ENCODE measurements around the gene ELMOD2.

ELMOD2 gene

GRCh38 chr4:140557831-140558435, 34.0 kb downstream of the ELMOD2 start:
- TF ChIP-seq, protein P1, sequence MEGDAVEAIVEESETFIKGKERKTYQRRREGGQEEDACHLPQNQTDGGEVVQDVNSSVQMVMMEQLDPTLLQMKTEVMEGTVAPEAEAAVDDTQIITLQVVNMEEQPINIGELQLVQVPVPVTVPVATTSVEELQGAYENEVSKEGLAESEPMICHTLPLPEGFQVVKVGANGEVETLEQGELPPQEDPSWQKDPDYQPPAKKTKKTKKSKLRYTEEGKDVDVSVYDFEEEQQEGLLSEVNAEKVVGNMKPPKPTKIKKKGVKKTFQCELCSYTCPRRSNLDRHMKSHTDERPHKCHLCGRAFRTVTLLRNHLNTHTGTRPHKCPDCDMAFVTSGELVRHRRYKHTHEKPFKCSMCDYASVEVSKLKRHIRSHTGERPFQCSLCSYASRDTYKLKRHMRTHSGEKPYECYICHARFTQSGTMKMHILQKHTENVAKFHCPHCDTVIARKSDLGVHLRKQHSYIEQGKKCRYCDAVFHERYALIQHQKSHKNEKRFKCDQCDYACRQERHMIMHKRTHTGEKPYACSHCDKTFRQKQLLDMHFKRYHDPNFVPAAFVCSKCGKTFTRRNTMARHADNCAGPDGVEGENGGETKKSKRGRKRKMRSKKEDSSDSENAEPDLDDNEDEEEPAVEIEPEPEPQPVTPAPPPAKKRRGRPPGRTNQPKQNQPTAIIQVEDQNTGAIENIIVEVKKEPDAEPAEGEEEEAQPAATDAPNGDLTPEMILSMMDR (conservative IDR thresholded peaks at IDR 0.05; ENCODE audit: low read depth): no peak
- no peak for DNase-seq (ENCODE audit: low spot score)
- ChIA-PET POLR2A (ENCODE audit: low non-redundant PET) (no interaction called here), CTCF (interaction anchor here (1.0 kb wide), 1 partner anchor 197 kb away, joined by 3 read pairs; no protein-coding TSS in a partner anchor)
- no peak overlapping the region for H3K27ac ChIP-seq

- ChIA-PET POLR2A (ENCODE audit: low non-redundant PET) (no interaction called here), CTCF (interaction anchor here (0.5 kb wide), 1 partner anchor 76 kb away, joined by 3 read pairs; no protein-coding TSS in a partner anchor)
- no peak for DNase-seq (ENCODE audit: low spot score)
- no peak overlapping the region for H3K27ac ChIP-seq
- TF ChIP-seq, protein P1 (conservative IDR thresholded peaks at IDR 0.05; ENCODE audit: low read depth): no peak
Measured at GRCh38 chr4:140559696-140560095, 35.7 kb downstream of the ELMOD2 start.

GRCh38 chr4:140568507-140569306, 44.7 kb downstream of the ELMOD2 start, which contains the start of gene UCP1:
UCP1 (minus strand) TSS chr4:140568961; CDS start chr4:140568729, 232 bp downstream.
- no peak within 1 kb of the TSS for H3K27ac ChIP-seq
- TF ChIP-seq, protein P1 (conservative IDR thresholded peaks at IDR 0.05; ENCODE audit: low read depth): no peak
- DNase-seq (ENCODE audit: low spot score): no peak
- ChIA-PET CTCF (no interaction called here), POLR2A (ENCODE audit: low non-redundant PET) (no interaction called here)

DNA sequence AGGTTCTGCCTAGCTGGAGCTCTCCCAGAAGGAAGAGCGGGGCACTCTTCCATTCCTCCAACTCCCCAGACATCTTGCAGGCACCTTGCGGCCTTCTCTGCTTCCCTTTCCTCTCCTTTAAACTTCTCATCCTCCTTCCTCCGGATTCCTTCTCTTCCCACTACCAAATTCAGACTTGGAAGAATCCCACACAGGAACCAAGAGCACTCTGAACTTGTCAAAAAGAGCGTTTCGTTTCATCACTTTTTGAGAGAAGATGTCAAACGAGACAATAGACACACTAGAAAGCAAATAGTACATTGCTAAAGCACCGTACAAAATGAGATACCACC, 45.3 kb downstream of the ELMOD2 start:
- ChIA-PET CTCF (no interaction called here), POLR2A (ENCODE audit: low non-redundant PET) (no interaction called here)
- TF ChIP-seq, protein P1 (conservative IDR thresholded peaks at IDR 0.05; ENCODE audit: low read depth): no peak
- no peak overlapping the region for H3K27ac ChIP-seq
- no peak for DNase-seq (ENCODE audit: low spot score)

DNA sequence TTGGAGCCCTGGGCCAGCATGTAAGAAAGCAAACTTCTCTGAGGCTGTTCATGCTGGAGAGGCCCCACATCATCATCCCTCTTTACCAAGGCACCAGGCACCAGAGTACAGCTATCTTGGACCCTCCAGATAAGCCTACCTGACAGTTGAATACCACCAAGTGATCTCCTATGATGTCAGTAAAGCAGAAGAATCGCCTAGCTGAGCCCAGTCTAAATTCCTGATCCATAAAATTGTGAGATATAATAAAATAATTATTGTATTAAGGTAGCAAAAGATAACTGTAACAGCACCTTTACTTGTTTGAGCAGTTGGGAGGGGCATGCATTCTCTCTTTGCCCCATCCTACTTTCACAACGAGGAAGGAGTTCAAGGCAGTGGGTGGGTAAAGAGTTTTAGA, 47.7 kb downstream of the ELMOD2 start:
- TF ChIP-seq, protein P1 (conservative IDR thresholded peaks at IDR 0.05; ENCODE audit: low read depth): no peak
- no peak overlapping the region for H3K27ac ChIP-seq
- no peak for DNase-seq (ENCODE audit: low spot score)
- CTCF ChIA-PET: interaction anchor here (0.6 kb wide), 1 partner anchor 17 kb away, joined by 3 read pairs; no protein-coding TSS in a partner anchor
- POLR2A ChIA-PET (ENCODE audit: low non-redundant PET): no interaction called here

- ChIA-PET CTCF (interaction anchor here (0.5 kb wide), 1 partner anchor 16 kb away, joined by 4 read pairs; no protein-coding TSS in a partner anchor), POLR2A (ENCODE audit: low non-redundant PET) (interaction anchor here (0.6 kb wide), 1 partner anchor 275 kb away, joined by 4 read pairs; no protein-coding TSS in a partner anchor)
- H3K27ac ChIP-seq: no peak overlapping the region
- no peak for DNase-seq (ENCODE audit: low spot score)
- TF ChIP-seq, protein P1 (conservative IDR thresholded peaks at IDR 0.05; ENCODE audit: low read depth): no peak
Measured at GRCh38 chr4:140575489-140575888, 51.5 kb downstream of the ELMOD2 start.

All from RWPE1 (cell line).